Measurements from ENCODE around the gene ATL1. TPM values are rescaled to one million over a fixed set of nuclear protein-coding genes. Genes with fewer than 3 reads are reported as not detected.

The ATL1 gene
- total and polyA plus RNA-seq, 2 of the 13 experiments (the other 11 are each of a cell fraction or from before 2014, with no cell fraction given), result 0.60 to 0.65 TPM

- no peak for TF ChIP-seq PBX3 (CRISPR knock-in tag; IDR thresholded peaks at IDR 0.05; ENCODE audit: borderline replicate concordance)
- no peak for TF ChIP-seq RAD21 (CRISPR knock-in tag; IDR thresholded peaks at IDR 0.05)
- TF ChIP-seq ZNF816 (CRISPR knock-in tag; IDR thresholded peaks at IDR 0.05; ENCODE audit: borderline replicate concordance), result no peak
- no peak for TF ChIP-seq MYNN (CRISPR knock-in tag; IDR thresholded peaks at IDR 0.05; ENCODE audit: low read depth)
- no peak for TF ChIP-seq ZNF496 (CRISPR knock-in tag; IDR thresholded peaks at IDR 0.05; ENCODE audit: insufficient replicate concordance)
- TF ChIP-seq ZHX1 (CRISPR knock-in tag; IDR thresholded peaks at IDR 0.05; ENCODE audit: low read depth), result no peak
- TF ChIP-seq ZBTB7A (CRISPR knock-in tag; IDR thresholded peaks at IDR 0.05), result no peak
Measured at GRCh38 chr14:50679674-50680073, 119.7 kb downstream of the ATL1 start (continued).

Small RNA genes lying within 50 kb of the gene (small RNA-seq; reads per million reads assigned to genes)
- gene RN7SL452P (ENCODE audit: insufficient read depth in 2 of 3, insufficient read length in 3 of 3, low read depth in 2 of 3, low replicate concordance in 1 of 3) (0 reads per million in 3 experiments), gene SNRPGP1 (ENCODE audit: insufficient read depth in 2 of 3, insufficient read length in 3 of 3, low read depth in 2 of 3, low replicate concordance in 1 of 3) (0 reads per million in 3 experiments)

Other genes with a start within 250 kb of the ATL1 start
- gene L2HGDH, start 247.9 kb upstream of the ATL1 start, total RNA-seq (2016; rRNA removed; fragmentation: Illumina TruSeq; extraction: Trizol), result 5.0 and 7.4 TPM in 2 replicates
- gene L2HGDH, start 247.9 kb upstream of the ATL1 start, polyA plus RNA-seq (2011; rRNA removed), result 2.3 and 3.3 TPM in 2 replicates
- gene DMAC2L, start 247.8 kb upstream of the ATL1 start, total RNA-seq (2016; rRNA removed; fragmentation: Illumina TruSeq; extraction: Trizol), result 19.4 and 27.4 TPM in 2 replicates
- 14.6 and 23.2 TPM in 2 replicates for gene DMAC2L, start 247.8 kb upstream of the ATL1 start, polyA plus RNA-seq (2011; rRNA removed)
- 5.1 and 7.9 TPM in 2 replicates for gene CDKL1, start 163.3 kb upstream of the ATL1 start, total RNA-seq (2016; rRNA removed; fragmentation: Illumina TruSeq; extraction: Trizol)
- gene CDKL1, start 163.3 kb upstream of the ATL1 start, polyA plus RNA-seq (2011; rRNA removed), result 0.30 and 4.4 TPM in 2 replicates
- gene MAP4K5, start 27.6 kb upstream of the ATL1 start, total RNA-seq (2016; rRNA removed; fragmentation: Illumina TruSeq; extraction: Trizol), result 23.9 and 26.3 TPM in 2 replicates
- 7.9 and 12.7 TPM in 2 replicates for gene MAP4K5, start 27.6 kb upstream of the ATL1 start, polyA plus RNA-seq (2011; rRNA removed)
- 8.1 and 8.2 TPM in 2 replicates for gene SAV1, start 108.2 kb downstream of the ATL1 start, total RNA-seq (2016; rRNA removed; fragmentation: Illumina TruSeq; extraction: Trizol)
- 6.2 and 7.3 TPM in 2 replicates for gene SAV1, start 108.2 kb downstream of the ATL1 start, polyA plus RNA-seq (2011; rRNA removed)

All from HepG2 (cell line).